Measurements from ENCODE around the gene POU2F2. TPM values are rescaled to one million over a fixed set of nuclear protein-coding genes. Genes with fewer than 3 reads are reported as not detected.

Gene POU2F2
- polyA plus RNA-seq, 1 of the 3 experiments (the other 2 are of a cell fraction), result 0.49 TPM

DNA sequence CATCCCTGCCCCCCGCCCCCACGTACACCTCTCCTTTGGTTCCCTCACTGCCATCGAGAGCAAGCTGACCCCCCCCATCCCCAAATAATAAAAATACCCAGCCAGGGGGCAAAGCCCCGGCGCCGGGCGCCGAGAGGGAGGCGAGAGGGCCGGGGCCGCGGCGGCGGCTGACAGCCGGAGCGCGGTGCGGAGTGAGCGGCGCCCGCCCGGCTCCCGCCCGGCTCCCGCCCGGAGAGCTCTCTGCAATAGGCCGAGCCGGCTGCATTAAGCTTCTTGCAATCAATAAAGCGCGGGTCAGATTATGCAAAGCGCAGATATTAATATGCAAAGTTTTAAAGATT is 44.4 kb upstream of the POU2F2 start:
- Histone ChIP-seq H4K20me1 (ENCODE audit: insufficient read depth) (no peaks in the 10 kb centered on the region), H3F3A (replicated peaks; ENCODE audit: insufficient read depth) (peaks cover 12% of the 10 kb centered on the region), H3K4me3 (ENCODE audit: low read depth in 2 of 2, low read length in 1 of 2) (peak overlapping the region; percentile 52 to 78), H3K27ac (ENCODE audit: low read depth in 2 of 2, low read length in 1 of 2) (0 out of 4 replicates have a peak overlapping the region, but pooled peaks of 1 of the 2 experiments have one; percentile 5), H3K9ac (peak overlapping the region; percentile 25; the same call in 1 of the 2 replicates), H3K4me2 (peak overlapping the region; percentile 91), H3K9me3 (no peaks in the 10 kb centered on the region), H3K4me1 (ENCODE audit: control insufficient read depth in 1 of 2, insufficient read depth in 2 of 2, low read depth in 1 of 2, low read length in 1 of 2) (peaks cover 0 to 11% of the 10 kb centered on the region in 2 experiments; a peak in 1 of 4 replicates), H2AFZ (ENCODE audit: low read depth) (peak overlapping the region; percentile 90), H3K27me3 (ENCODE audit: insufficient read depth) (peaks cover 37% of the 10 kb centered on the region), H3K36me3 (replicated peaks in 1 of 2; ENCODE audit: control insufficient read depth in 1 of 2, insufficient read depth in 2 of 2, low read length in 1 of 2) (no peaks in the 10 kb centered on the region), H3K9me2 (no peaks in the 10 kb centered on the region), H3K79me2 (ENCODE audit: insufficient read depth) (no peaks in the 10 kb centered on the region)
- peak; percentile 82 for DNase-seq
- CTCF ChIA-PET, result interaction anchor here (0.9 to 3.9 kb wide), 14 partner anchors 9 to 103 kb away, joined by 3 to 32 read pairs (median 4); partner anchors contain the start of gene POU2F2
- TF ChIP-seq FOXJ3 (CRISPR knock-in tag; IDR thresholded peaks at IDR 0.05), result no peak
- no peak for TF ChIP-seq FOSL2 (IDR thresholded peaks at IDR 0.05; ENCODE audit: borderline replicate concordance, low read depth)
- TF ChIP-seq, protein P1, sequence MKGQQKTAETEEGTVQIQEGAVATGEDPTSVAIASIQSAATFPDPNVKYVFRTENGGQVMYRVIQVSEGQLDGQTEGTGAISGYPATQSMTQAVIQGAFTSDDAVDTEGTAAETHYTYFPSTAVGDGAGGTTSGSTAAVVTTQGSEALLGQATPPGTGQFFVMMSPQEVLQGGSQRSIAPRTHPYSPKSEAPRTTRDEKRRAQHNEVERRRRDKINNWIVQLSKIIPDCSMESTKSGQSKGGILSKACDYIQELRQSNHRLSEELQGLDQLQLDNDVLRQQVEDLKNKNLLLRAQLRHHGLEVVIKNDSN (IDR thresholded peaks at IDR 0.05; ENCODE audit: borderline replicate concordance, low read depth), result no peak
- TF ChIP-seq MXI1 (IDR thresholded peaks at IDR 0.05; ENCODE audit: low read depth, low read length), result no peak; the same call in 1 of the 2 replicates
- no peak for TF ChIP-seq TEAD4 (IDR thresholded peaks at IDR 0.05; ENCODE audit: borderline replicate concordance, insufficient read depth)
- TF ChIP-seq, protein P2, sequence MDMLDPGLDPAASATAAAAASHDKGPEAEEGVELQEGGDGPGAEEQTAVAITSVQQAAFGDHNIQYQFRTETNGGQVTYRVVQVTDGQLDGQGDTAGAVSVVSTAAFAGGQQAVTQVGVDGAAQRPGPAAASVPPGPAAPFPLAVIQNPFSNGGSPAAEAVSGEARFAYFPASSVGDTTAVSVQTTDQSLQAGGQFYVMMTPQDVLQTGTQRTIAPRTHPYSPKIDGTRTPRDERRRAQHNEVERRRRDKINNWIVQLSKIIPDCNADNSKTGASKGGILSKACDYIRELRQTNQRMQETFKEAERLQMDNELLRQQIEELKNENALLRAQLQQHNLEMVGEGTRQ (IDR thresholded peaks at IDR 0.05; ENCODE audit: borderline replicate concordance, low read depth, low read length), result no peak
- TF ChIP-seq CHD2 (IDR thresholded peaks at IDR 0.05; ENCODE audit: low read length, partially characterized antibody), result no peak
- TF ChIP-seq, protein P3, sequence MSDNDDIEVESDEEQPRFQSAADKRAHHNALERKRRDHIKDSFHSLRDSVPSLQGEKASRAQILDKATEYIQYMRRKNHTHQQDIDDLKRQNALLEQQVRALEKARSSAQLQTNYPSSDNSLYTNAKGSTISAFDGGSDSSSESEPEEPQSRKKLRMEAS (IDR thresholded peaks at IDR 0.05; ENCODE audit: low read depth), result no peak
- TF ChIP-seq EZH2phosphoT487 (IDR thresholded peaks at IDR 0.05; ENCODE audit: borderline replicate concordance, low read depth), result no peak
- no peak for TF ChIP-seq SMC3 (IDR thresholded peaks at IDR 0.05; ENCODE audit: low read depth, low read length)
- TF ChIP-seq SIN3A (IDR thresholded peaks at IDR 0.05; ENCODE audit: borderline replicate concordance, low read depth, low read length), result no peak
- TF ChIP-seq, protein P4, sequence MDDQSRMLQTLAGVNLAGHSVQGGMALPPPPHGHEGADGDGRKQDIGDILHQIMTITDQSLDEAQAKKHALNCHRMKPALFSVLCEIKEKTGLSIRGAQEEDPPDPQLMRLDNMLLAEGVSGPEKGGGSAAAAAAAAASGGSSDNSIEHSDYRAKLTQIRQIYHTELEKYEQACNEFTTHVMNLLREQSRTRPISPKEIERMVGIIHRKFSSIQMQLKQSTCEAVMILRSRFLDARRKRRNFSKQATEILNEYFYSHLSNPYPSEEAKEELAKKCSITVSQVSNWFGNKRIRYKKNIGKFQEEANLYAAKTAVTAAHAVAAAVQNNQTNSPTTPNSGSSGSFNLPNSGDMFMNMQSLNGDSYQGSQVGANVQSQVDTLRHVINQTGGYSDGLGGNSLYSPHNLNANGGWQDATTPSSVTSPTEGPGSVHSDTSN (IDR thresholded peaks at IDR 0.05), result no peak
- 2% methylated on average over 31 of the region's 31 CpGs for WGBS (ENCODE audit: low lambda C conversion rate)
- POLR2A ChIA-PET, result no interaction called here

All from SK-N-SH (cell line).